ENCODE results near the gene SLC30A10.
"Not testable (repeated sequence)": the region's sequence is repeated elsewhere in the genome, so short reads cannot be mapped to it uniquely, and the experiment has no call there.

DNA sequence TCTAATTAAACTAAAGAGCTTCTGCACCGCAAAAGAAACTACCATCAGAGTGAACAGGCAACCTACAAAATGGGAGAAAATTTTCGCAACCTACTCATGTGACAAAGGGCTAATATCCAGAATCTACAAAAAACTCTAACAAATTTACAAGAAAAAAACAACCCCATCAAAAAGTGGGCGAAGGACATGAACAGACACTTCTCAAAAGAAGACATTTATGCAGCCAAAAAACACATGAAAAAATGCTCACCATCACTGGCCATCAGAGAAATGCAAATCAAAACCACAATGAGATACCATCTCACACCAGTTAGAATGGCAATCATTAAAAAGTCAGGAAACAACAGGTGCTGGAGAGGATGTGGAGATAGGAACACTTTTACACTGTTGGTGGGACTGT lies 20.4 kb upstream of the SLC30A10 start:
- TF ChIP-seq, protein P1, sequence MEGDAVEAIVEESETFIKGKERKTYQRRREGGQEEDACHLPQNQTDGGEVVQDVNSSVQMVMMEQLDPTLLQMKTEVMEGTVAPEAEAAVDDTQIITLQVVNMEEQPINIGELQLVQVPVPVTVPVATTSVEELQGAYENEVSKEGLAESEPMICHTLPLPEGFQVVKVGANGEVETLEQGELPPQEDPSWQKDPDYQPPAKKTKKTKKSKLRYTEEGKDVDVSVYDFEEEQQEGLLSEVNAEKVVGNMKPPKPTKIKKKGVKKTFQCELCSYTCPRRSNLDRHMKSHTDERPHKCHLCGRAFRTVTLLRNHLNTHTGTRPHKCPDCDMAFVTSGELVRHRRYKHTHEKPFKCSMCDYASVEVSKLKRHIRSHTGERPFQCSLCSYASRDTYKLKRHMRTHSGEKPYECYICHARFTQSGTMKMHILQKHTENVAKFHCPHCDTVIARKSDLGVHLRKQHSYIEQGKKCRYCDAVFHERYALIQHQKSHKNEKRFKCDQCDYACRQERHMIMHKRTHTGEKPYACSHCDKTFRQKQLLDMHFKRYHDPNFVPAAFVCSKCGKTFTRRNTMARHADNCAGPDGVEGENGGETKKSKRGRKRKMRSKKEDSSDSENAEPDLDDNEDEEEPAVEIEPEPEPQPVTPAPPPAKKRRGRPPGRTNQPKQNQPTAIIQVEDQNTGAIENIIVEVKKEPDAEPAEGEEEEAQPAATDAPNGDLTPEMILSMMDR (conservative IDR thresholded peaks at IDR 0.05; ENCODE audit: low read depth, low read length), result not testable (repeated sequence)
- not testable (repeated sequence) for TF ChIP-seq EZH2 (IDR thresholded peaks at IDR 0.05; ENCODE audit: borderline replicate concordance, low read depth, low read length, poor library complexity, severe bottlenecking)
